SH-SY5Y (cell line): ENCODE measurements around the gene CEMIP2.

Source experiments
- GATA2 ChIP-seq: IDR thresholded peaks from 2 replicates; pipeline ENCODE4 v1.6.1; 2011; ENCODE audit warnings: mild to moderate bottlenecking, low read depth, low read length
- GATA3 ChIP-seq: IDR thresholded peaks from 2 replicates; pipeline ENCODE4 v1.6.1; 2011; ENCODE audit warnings: low read depth, mild to moderate bottlenecking, low read length, moderate library complexity

The CEMIP2 gene

DNA sequence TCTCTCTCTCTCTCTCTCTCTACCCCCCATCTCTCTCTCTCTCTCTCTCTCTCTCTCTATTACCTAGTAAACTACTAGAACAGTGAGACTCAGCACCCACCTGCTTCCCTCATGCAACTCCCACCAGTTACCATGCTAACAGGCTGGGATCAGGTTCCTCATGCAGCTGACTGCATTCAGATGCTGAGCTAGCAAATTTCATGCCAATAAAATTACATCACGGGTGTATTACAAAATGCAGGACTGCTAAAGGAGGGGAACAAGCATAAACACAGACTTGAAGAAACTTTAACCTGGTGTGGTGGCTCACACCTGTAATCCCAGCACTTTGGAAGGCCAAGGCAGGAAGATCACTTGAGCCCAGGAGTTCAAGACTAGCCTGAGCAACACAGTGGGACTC is 76.0 kb downstream of the CEMIP2 start:
- TF ChIP-seq GATA3 (no peak), GATA2 (no peak)

DNA sequence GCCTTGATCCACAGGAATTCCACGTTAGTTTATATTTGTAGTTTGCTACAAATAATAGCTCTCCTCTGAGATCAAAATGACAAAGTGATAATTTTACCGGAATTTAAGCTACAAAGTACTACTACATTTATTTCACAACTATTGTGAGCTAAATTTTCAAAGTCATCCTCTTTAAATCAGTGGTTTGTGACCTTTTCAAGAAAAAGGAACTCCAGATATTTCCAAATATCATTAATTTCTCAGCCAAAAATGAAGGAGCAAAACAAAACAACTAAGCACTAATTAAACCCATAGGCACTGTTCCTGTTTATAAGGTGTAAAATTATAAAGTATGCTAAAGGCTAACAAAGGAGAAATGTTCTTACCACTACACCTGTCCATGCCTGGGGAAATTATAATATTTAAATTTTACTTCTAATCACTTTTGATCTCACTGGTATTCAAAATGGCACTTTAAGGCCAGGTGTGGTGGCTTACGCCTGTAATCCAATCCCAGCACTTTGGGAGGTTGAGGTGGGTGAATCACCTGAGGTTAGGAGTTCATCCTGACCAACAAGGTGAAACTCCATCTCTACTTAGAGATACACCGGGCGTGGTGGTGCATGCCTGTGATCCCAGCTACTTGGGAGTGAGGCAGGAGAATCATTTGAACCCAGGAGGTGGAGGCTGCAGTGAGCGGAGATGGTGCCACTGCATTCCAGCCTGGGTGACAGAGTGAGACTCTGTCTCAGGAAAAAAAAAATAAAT is 77.5 kb downstream of the CEMIP2 start:
- TF ChIP-seq GATA2 (no peak), GATA3 (no peak)

DNA sequence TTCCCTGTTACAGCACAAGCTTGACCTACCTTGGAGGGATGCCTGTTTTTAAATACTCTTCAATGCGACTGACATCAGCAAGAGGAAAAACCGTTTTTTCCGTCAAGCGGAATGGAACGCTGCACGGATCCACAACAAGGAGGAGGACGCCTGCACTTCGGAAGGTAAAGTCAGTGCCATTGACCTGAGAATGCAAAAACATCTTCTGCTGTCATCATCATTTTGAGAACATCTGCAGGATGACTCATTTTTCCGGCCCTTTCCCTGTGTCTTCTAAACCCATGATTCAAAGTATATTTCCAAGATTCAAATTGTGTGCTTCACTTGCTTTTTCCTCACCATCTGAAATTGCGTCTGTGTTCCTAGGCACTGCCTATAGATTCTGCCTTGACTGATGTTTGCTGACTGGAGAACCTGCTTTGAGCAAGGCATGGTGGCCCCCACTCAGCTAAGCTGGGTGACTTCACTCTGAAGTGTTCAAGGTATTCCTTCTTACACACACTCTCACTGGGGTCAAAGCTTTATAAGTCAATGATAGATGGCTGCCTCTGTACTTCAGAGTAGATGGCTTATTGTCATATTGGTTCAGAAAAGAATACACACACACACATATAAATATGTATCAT is 78.1 kb downstream of the CEMIP2 start:
- TF ChIP-seq GATA3 (no peak), GATA2 (no peak)

DNA sequence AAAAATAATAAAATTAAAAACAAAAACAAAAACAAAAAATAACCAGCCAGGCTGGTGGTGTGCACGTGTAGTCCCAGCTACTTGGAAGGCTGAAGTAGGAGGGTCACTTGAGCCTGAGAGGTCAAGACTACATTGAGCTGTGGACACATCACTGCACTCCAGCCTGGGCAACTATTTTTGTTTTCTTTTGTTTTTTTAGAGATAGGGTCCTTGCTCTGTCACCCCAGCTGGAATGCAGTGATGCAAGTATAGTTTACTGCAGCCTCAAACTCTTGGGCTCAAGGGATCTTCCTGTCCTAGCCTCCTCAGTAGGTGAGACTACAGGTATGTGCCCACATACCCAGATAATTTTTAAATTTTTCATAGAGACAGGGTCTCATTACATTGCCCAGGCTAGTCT is 80.6 kb downstream of the CEMIP2 start:
- no peak for TF ChIP-seq GATA2
- TF ChIP-seq GATA3, result no peak

DNA sequence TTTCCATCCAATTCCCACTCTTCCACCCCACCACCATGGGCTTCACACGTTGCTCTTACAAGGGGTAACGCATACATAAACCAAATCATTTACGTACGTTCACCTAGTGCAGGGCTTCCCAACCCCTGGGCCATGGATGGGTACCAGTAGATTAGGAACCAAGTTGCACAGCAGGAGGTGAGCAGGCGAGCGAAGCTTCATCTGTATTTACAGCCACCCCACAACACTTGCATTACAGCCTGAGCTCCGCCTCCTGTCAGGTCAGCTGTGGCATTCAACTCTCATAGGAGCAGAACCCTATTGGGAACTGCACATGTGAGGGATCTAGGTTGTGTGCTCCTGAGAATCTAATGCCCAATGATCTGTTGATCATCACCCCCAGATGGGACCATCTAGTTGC is 82.3 kb downstream of the CEMIP2 start:
- no peak for TF ChIP-seq GATA3
- no peak for TF ChIP-seq GATA2

DNA sequence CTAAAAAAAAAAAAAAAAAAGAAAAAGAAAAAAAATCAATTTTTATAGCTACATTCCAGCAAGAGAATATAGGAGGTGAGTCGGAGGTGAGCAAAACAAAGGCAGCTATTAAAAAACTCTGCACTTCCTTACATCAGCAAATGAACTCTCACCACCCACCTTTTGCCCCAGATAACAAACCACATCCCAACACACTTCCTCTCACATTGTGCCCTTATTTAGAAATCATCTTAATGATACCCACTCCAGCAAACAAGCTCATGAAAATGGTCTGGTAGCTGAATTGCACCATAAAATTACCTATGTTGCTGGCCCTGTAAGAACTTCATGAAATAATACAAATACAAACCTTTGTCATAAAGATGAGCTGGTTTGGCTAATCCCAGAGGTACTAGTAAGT is 82.9 kb downstream of the CEMIP2 start:
- TF ChIP-seq GATA2, result no peak
- no peak for TF ChIP-seq GATA3

DNA sequence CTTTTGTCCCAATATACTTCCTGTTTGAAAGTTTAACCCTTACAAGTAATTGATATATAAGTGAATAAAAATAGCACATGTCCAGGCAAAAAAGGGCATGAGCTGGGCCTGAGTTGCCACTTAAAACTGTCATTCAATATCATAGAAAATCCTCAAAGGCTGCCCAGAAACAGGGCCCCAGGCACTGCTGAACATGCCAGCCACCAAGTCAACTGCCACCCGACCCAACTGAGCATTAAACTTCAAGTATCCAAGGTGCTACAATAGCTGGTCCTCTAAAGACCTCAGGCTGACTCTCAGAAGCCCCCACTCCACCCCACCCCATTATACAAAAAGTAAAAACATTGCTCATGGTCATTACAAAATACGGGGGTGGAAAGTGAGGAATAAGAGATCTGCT is 83.7 kb downstream of the CEMIP2 start:
- TF ChIP-seq GATA3, result no peak
- no peak for TF ChIP-seq GATA2

DNA sequence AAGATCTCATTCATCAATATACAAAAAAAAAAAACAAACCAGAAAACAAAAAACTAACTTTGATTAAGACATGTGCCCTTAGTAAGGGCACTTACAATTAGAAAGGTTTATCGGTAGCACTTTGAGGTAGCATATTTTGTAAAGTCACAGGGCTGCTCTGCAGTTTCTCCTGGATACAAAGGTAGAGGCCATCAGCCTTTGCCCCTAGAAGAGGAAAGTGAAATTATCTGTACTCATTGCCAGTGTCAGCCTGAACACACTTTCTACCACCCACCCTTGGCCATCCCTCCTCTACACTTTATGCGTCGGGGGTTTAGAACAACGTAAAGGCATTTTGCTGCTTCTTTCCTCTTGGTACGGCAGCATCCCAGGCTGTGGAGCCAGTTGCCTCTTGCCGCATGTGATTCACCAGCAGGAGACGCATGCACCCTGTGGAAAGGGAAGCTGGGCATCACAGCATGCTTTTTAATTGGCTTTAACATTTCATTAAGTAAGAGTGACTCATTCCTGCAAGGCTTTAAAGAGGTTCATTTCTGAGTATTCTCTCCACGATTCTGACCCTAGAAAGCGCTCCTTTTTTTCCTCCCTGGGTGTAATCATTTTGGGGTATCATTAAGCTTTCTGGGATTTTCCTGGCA is 84.6 kb downstream of the CEMIP2 start:
- TF ChIP-seq GATA2 (no peak), GATA3 (no peak)

DNA sequence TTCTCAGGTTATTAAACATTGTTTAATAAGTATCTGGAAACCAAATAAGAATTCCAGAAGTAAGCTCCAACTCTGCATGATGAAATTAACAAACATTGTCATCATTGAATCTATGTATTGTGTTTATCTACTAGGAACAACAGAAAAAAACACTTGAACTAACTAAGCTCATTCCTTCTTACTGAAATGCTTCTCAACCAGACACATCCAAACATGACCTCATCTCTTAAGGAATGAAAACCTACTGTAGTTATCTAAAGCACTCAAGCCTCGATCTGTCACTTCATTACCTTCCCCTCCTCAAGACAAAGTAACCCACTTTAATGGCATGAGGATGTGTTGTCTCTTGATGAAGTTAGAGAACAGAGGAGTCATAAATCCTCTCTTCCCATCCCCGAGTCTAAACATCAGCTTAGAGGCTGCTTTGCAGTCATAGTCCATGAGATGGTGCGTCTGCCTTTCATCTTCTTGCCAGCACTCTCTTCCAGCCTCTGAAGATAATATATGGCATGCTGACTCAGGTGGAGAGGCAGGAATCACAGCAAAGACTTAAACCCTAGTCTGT is 86.5 kb downstream of the CEMIP2 start:
- TF ChIP-seq GATA3, result no peak
- TF ChIP-seq GATA2, result no peak

DNA sequence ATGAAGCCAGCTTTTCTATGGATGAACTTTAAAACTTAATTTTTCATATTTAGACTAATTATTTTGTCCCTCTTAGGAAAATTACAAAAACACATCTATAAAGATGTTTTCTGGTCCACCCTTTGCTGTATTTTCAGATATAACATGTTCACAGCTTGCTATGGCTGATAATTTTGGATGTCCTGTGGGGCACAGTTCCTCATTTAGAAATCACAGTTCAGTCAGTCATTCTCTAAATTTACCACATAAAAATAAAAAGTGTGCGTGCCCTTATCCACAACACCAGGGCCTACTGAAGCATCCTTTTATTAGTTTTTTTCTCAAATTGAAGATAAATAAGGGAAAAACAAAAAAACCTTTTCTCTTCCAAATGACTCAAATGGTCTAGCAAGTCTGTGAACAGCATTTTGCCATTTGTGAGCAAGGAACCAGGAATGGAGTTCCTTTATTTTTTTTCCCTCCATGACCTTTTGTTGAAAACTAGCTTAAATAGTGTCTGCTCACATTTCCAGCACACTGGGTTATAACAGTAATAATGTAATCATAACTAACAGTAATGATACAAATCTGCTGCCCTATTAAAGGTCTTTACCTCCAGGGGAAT is 87.1 kb downstream of the CEMIP2 start:
- TF ChIP-seq GATA2, result no peak
- no peak for TF ChIP-seq GATA3

DNA sequence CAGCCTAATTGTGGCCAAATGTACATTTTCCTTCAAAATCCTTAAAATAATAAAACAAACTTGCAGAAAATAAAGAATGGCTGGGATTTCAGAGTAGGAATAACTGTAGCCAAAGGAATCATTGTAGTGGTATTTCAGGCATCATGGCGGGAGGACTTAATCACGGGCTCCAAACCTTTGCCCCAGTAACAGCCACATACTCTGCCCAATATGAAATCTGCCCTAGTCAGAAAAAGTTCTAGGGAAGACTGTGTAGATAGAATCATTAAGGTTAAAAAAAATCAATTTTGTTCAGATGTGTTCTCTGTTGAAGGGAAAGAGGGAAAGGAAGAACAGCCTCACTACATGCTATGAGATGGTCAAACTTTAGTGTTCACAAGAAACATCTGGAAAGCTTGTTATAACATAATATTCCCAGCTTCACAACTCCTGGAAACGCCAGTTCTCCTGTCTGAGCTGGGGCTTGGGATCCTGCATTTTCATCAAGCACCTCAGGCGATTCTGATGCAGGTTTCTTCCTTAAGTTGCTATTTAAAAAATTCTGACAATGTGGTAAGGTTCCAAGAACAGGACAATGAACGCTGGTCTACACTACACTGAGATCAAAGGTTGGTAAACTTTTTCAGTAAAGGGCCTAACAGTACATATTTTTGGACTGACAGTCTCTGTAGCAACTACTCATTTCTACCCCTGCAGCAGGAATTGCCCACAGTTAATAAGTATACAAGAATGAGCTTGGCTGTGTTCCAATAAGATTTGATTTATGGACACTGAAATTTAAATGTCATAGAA is 87.9 kb downstream of the CEMIP2 start:
- no peak for TF ChIP-seq GATA3
- no peak for TF ChIP-seq GATA2

DNA sequence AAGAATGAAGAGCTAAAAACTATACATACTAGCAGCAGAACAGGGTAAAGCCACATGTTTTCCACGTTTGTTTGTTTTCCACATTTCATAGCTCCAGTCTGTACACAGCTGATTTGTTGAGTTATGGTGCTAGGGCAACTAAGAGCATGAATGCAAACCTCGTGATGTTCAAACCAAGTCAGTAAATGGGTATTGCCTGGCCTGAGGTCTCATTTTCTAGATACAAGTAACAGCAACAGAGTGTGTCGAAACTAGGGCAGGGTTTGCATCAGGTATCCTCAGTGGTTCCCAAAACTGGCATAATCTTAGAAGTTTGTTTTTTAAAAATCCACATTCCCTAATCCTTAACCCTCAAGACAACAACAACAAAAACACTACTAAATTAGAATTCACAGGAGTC is 89.3 kb downstream of the CEMIP2 start:
- TF ChIP-seq GATA3 (no peak), GATA2 (no peak)

DNA sequence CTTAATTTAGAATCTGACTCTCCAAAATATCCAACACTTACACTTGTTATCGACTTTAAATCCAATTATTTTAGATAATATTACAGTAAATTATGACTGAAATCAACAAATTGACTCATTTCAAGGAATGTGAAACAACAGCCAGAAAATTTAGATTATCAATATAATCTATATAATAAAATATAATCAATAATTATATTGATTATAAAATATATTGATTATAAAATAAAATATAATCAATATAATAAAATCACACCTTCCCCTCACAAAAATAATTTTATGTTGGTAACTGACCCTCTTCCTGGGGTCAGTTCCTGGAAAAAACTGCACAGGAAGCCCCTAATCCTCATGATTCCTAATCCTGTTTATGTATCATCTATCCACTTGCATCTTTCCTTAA is 91.1 kb downstream of the CEMIP2 start:
- TF ChIP-seq GATA2 (no peak), GATA3 (no peak)
